ENCODE results near the gene SMARCAL1. TPM values are rescaled to one million over a fixed set of nuclear protein-coding genes. Genes with fewer than 3 reads are reported as not detected.

SMARCAL1 gene
- total and polyA plus RNA-seq, 2 of the 4 experiments (the other 2 are of a cell fraction): 13.6 to 21.0 TPM

DNA sequence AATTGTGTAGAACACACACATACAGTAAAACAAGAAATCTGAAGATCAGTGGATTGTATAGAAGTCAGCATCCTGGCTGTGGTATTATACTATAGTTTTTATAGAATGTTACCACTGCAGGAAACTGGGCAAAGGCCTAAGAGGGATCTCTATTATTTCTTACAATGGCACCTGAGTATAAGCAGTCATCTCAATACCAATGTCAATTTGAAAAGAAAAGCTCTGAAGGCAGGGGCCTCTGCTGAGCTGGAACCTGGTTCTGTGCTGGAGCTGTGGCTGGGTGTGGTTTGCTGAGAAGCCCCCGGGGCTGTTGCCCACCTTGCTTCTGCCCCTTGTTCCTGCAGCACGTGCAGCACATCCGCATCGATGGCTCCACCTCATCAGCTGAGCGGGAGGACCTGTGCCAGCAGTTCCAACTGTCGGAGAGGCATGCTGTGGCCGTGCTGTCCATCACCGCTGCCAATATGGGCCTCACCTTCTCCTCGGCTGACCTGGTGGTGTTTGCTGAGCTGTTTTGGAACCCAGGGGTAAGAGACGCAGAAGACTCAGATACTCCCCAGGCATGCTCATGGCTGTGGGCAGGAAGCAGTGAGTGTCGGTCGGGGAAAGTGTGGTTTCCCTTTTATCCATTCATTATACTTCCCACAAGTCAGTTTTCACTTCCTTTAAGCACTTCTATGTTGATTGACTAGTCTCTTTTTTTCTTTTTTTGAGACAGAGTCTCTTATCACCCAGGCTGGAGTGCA lies 62.8 kb downstream of the SMARCAL1 start:
- Histone ChIP-seq H3K79me1 (ENCODE audit: low read depth in 1 of 2, low read length in 2 of 2) (no peaks in the 10 kb centered on the region; a peak in 1 of 4 replicates), H2BK15ac (ENCODE audit: low read depth, low read length) (no peak overlapping the region), H3K4ac (ENCODE audit: low read depth, low read length) (no peak overlapping the region), H2AK9ac (replicated peaks; ENCODE audit: low read depth, low read length, poor library complexity) (no peak overlapping the region), H3K14ac (replicated peaks; ENCODE audit: low read depth, low read length) (no peak overlapping the region), H3K9me1 (ENCODE audit: insufficient read depth, low read length) (peaks cover 19% of the 10 kb centered on the region), H3K4me3 (ENCODE audit: insufficient read depth, low read depth, low read length) (no peak overlapping the region), H3K18ac (ENCODE audit: low read depth, low read length) (no peak overlapping the region), H2BK120ac (ENCODE audit: low read depth, low read length) (no peak overlapping the region), H2BK5ac (ENCODE audit: low read depth, low read length, poor library complexity, severe bottlenecking) (no peak overlapping the region), H3K27me3 (ENCODE audit: control insufficient read depth, insufficient read depth, low read length) (no peaks in the 10 kb centered on the region), H4K91ac (ENCODE audit: insufficient read depth, low read depth, low read length) (no peak overlapping the region), H2BK20ac (ENCODE audit: low read depth, low read length) (no peak overlapping the region), H3K23ac (ENCODE audit: low read depth, low read length) (no peak overlapping the region), H3K9ac (ENCODE audit: low read depth, low read length) (no peak overlapping the region), H3K27ac (ENCODE audit: insufficient read depth, low read length) (no peak overlapping the region), H3K4me2 (ENCODE audit: low read depth, low read length) (no peak overlapping the region), H3K4me1 (ENCODE audit: control insufficient read depth, insufficient read depth, low read length) (no peaks in the 10 kb centered on the region; the same call in 1 of the 2 replicates), H4K20me1 (ENCODE audit: insufficient read depth, low read length) (no peaks in the 10 kb centered on the region), H3K36me3 (ENCODE audit: control insufficient read depth, insufficient read depth, low read length) (peaks cover 18% of the 10 kb centered on the region), H4K8ac (ENCODE audit: low read depth in 2 of 2, low read length in 2 of 2) (no peak overlapping the region), H3K9me3 (ENCODE audit: control insufficient read depth, insufficient read depth, low read length) (no peaks in the 10 kb centered on the region), H3K56ac (ENCODE audit: extremely low read depth, insufficient read depth, low read length) (no peak overlapping the region), H2AK5ac (ENCODE audit: low read depth, low read length) (no peak overlapping the region), H4K5ac (ENCODE audit: low read depth, low read length) (no peak overlapping the region), H2AFZ (replicated peaks; ENCODE audit: low read length, poor library complexity) (no peak overlapping the region)
- CTCF ChIA-PET: no interaction called here
- no peak for DNase-seq
- POLR2A ChIA-PET (ENCODE audit: unreplicated experiment): no interaction called here
- TF ChIP-seq USF2 (IDR thresholded peaks at IDR 0.05; ENCODE audit: low read depth, low read length) (no peak), MAFK (IDR thresholded peaks at IDR 0.05; ENCODE audit: low read depth, low read length) (no peak), CTCF (conservative IDR thresholded peaks at IDR 0.05; ENCODE audit: low read depth, low read length) (no peak), RCOR1 (IDR thresholded peaks at IDR 0.05; ENCODE audit: insufficient replicate concordance, low read length) (no peak), RFX5 (IDR thresholded peaks at IDR 0.05; ENCODE audit: low read depth, low read length) (no peak), MXI1 (IDR thresholded peaks at IDR 0.05; ENCODE audit: borderline replicate concordance, low read depth, low read length) (no peak), CHD1 (IDR thresholded peaks at IDR 0.05; ENCODE audit: low read depth, low read length) (no peak)
- no TSS peak for BruUV-seq (replicated peaks)
- dilution Hi-C loops (cut with HindIII; ENCODE audit: low sequenced_read_pairs, unreplicated experiment): no loop called here
- WGBS, 2 experiments (ENCODE audit: extremely low coverage in 2 of 2, insufficient read length in 1 of 2): 100% methylated on average over 5 of the region's 12 CpGs; no CpG with 5 or more reads in 1 of the 2 experiments
- ATAC-seq (ENCODE audit: low read depth): no peak
- intact Hi-C loops (cut with micrococcal nuclease): loop anchor here (5.0 kb wide), 1 partner anchor 33 kb away; no protein-coding TSS in a partner anchor
- in situ Hi-C loops (cut with MboI; ENCODE audit: low sequenced_read_pairs): no loop called here

Data from IMR-90 (cell line).